Endodermal cell (in vitro differentiated cells): Measurements from ENCODE around the gene HEG1. TPM values are rescaled to one million over a fixed set of nuclear protein-coding genes. Genes with fewer than 3 reads are reported as not detected.

ENCODE experiments used
- DNase-seq: peaks from one replicate; pipeline ENCODE4 v3.0.0-alpha.2; 2017
- H3K27ac ChIP-seq: 2 replicates; pipeline ENCODE4 v1.5.1; 2013; ENCODE audit warnings: mild to moderate bottlenecking, low read depth, low read length, moderate library complexity
- H3K27me3 ChIP-seq: 2 replicates; pipeline ENCODE4 v1.6.1; 2013; ENCODE audit warnings: mild to moderate bottlenecking, low read length, moderate library complexity; ENCODE audit not compliant: insufficient read depth, control insufficient read depth, poor library complexity, severe bottlenecking
- H3K36me3 ChIP-seq: 2 replicates; pipeline ENCODE4 v1.7.0; 2013; ENCODE audit warnings: mild to moderate bottlenecking, low read length, moderate library complexity; ENCODE audit not compliant: control insufficient read depth, insufficient read depth
- H3K4me1 ChIP-seq: one replicate; pipeline ENCODE4 v1.7.0; 2013; ENCODE audit warnings: low read length; ENCODE audit not compliant: control insufficient read depth, insufficient read depth
- H3K4me3 ChIP-seq: 2 replicates; pipeline ENCODE4 v1.5.1; 2013; ENCODE audit warnings: mild to moderate bottlenecking, low read length, moderate library complexity
- H3K9ac ChIP-seq: 2 replicates; pipeline ENCODE4 v1.6.1; 2013; ENCODE audit warnings: mild to moderate bottlenecking, low read length, moderate library complexity; ENCODE audit not compliant: poor library complexity, severe bottlenecking; ENCODE audit errors: extremely low read depth
- H3K9me3 ChIP-seq: 2 replicates; pipeline ENCODE4 v1.6.1; 2013; ENCODE audit warnings: mild to moderate bottlenecking, low read length, moderate library complexity; ENCODE audit not compliant: control insufficient read depth
- H3K27ac Mint-ChIP-seq: 2 replicates; pipeline ENCODE4 v1.8.0; 2020; ENCODE audit warnings: mixed read lengths
- H3K27me3 Mint-ChIP-seq: 2 replicates; pipeline ENCODE4 v1.8.0; 2021; ENCODE audit warnings: mild to moderate bottlenecking, mixed read lengths; ENCODE audit not compliant: insufficient read depth
- H3K36me3 Mint-ChIP-seq: 2 replicates; pipeline ENCODE4 v1.8.0; 2020; ENCODE audit warnings: low read depth, mixed read lengths
- H3K4me1 Mint-ChIP-seq: 2 replicates; pipeline ENCODE4 v1.8.0; 2020; ENCODE audit warnings: mixed read lengths
- H3K4me3 Mint-ChIP-seq: 2 replicates; pipeline ENCODE4 v1.8.0; 2020; ENCODE audit warnings: mild to moderate bottlenecking, moderate library complexity, mixed read lengths
- H3K9me3 Mint-ChIP-seq: 2 replicates; pipeline ENCODE4 v1.8.0; 2020; ENCODE audit warnings: mild to moderate bottlenecking, mixed read lengths
- WGBS, 2 experiments: methylation state at CpG; one replicate each; pipeline versions ENCODE4 v1.1.5 to v1.1.7; 2013; ENCODE audit warnings: missing lambda C conversion rate in 2 of 2, mixed read lengths in 1 of 2; ENCODE audit not compliant: insufficient coverage in 1 of 2, insufficient read length in 1 of 2; 5-methylcytosine and 5-hydroxymethylcytosine counted together
- total RNA-seq, 2 donors: library from RNA; stranded (reverse); fragmentation: NEBNext Ultra II Directional in 1 of 2; extraction: Animal tissue kit (Norgen Biotek cat#: 25700) in 1 of 2; gene quantifications; 2 replicates in 1 of 2; 3 replicates in 1 of 2; pipeline ENCODE4 v1.2.1, GENCODE V29; 2021
- TF ChIP-seq, protein P1 (sequence below): fragments of 200-600 bp; sonication (generic); conservative IDR thresholded peaks from 2 replicates; pipeline ENCODE4 v1.5.0; 2021; ENCODE audit warnings: antibody characterized with exemption, mild to moderate bottlenecking

HEG1 gene
- total RNA-seq, 2 donors from 2014 or later = 25.5 to 27.0 TPM

DNA sequence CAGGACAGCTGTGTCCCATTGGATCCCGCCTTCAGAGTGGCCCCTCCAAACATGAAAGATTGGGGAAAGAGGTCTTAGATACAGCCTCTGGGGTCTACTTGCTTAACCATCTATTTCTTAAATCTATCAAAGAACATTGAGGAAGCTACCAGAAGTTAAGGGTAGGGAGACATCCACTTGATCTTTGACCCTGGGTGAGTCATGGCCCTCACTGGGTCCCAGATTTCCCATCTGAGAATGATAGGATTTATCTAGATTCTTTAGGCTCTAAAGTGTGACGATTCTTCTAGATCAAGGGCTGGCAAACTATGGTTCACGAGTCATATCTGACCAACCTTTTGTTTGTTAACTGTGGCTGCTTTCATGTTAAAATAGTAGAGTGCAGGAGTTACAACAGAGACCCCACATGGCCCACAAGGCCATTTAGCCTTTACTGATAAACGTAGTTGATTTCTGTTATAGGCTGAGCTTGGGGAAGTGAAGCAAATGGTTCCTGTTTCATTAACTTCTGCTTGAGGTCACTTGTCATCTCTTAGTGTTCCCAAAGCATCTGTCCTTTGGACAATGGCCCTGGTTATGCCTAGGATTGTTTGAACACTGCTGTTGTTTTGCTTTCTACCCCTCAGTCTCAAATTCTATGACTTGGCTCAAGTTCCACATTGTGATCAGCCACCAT, 129.2 kb downstream of the HEG1 start:
- H3K9me3 Mint-ChIP-seq = no peaks in the 10 kb centered on the region
- DNase-seq = no peak
- WGBS, 2 experiments = 94 to 96% methylated on average over 3 to 4 of the region's 4 CpGs
- no peaks in the 10 kb centered on the region for H3K27me3 Mint-ChIP-seq
- Histone ChIP-seq H3K9me3 (no peaks in the 10 kb centered on the region), H3K27me3 (no peaks in the 10 kb centered on the region), H3K4me1 (no peaks in the 10 kb centered on the region), H3K9ac (no peak overlapping the region), H3K36me3 (no peaks in the 10 kb centered on the region), H3K27ac (no peak overlapping the region), H3K4me3 (no peak overlapping the region)
- peaks cover 3% of the 10 kb centered on the region for H3K4me1 Mint-ChIP-seq
- TF ChIP-seq, protein P1, sequence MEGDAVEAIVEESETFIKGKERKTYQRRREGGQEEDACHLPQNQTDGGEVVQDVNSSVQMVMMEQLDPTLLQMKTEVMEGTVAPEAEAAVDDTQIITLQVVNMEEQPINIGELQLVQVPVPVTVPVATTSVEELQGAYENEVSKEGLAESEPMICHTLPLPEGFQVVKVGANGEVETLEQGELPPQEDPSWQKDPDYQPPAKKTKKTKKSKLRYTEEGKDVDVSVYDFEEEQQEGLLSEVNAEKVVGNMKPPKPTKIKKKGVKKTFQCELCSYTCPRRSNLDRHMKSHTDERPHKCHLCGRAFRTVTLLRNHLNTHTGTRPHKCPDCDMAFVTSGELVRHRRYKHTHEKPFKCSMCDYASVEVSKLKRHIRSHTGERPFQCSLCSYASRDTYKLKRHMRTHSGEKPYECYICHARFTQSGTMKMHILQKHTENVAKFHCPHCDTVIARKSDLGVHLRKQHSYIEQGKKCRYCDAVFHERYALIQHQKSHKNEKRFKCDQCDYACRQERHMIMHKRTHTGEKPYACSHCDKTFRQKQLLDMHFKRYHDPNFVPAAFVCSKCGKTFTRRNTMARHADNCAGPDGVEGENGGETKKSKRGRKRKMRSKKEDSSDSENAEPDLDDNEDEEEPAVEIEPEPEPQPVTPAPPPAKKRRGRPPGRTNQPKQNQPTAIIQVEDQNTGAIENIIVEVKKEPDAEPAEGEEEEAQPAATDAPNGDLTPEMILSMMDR = no peak
- H3K4me3 Mint-ChIP-seq = no peak overlapping the region
- H3K27ac Mint-ChIP-seq = no peak overlapping the region
- H3K36me3 Mint-ChIP-seq = no peaks in the 10 kb centered on the region

DNA sequence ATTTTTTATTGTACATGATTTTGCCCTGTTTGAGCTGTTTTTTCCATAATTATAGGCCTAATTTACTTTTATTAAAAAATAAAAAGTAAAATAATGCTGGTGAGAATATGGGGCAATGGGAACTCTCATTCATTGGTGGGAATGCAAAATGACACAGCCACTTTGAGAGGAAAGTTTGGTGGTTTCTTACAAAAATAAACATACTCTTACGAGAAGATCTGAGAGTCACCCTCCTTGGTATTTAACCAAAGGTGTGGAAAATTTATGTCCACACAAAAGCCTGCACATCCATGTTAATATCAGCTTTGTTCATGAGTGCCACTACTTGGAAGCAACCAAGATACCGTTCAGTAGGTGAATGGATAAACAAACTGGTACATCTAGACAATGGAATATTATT, 131.1 kb downstream of the HEG1 start:
- no peak overlapping the region for H3K27ac Mint-ChIP-seq
- 90 to 97% methylated on average over 2 of the region's 2 CpGs for WGBS, 2 experiments

DNA sequence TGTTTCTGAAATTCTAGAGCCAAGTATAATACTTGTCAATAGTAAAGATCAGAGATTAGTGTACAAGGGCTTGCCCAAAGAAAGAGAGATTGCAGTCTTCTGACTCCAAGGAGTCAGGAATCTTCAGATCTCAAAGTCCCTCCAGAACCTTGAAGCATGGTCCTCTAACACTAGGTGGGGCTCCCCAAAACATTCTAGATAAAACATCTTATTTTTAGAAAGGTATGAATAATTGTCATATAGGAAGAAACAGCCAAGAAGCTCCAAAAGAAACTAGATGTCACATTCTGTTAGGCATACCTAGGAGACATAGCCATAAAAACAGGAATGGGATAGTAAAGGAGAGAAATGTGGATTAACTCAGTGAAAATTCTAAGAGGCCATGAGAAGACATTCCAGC, 132.0 kb downstream of the HEG1 start:
- Histone ChIP-seq H3K9ac (no peak overlapping the region), H3K4me3 (no peak overlapping the region), H3K27me3 (no peaks in the 10 kb centered on the region), H3K9me3 (no peaks in the 10 kb centered on the region), H3K36me3 (no peaks in the 10 kb centered on the region), H3K27ac (no peak overlapping the region), H3K4me1 (no peaks in the 10 kb centered on the region)
- Mint-ChIP-seq H3K27ac (no peak overlapping the region), H3K36me3 (no peaks in the 10 kb centered on the region), H3K27me3 (no peaks in the 10 kb centered on the region), H3K9me3 (no peaks in the 10 kb centered on the region), H3K4me3 (no peak overlapping the region), H3K4me1 (peaks cover 7% of the 10 kb centered on the region)
- TF ChIP-seq, protein P1 = no peak
- no peak for DNase-seq

More for the DNA sequence above, 131.1 kb downstream of the HEG1 start:
- TF ChIP-seq, protein P1 = no peak
- Mint-ChIP-seq H3K4me3 (no peak overlapping the region), H3K9me3 (no peaks in the 10 kb centered on the region), H3K36me3 (no peaks in the 10 kb centered on the region), H3K4me1 (peaks cover 5% of the 10 kb centered on the region), H3K27me3 (no peaks in the 10 kb centered on the region)
- no peaks in the 10 kb centered on the region for H3K36me3 ChIP-seq
- no peak for DNase-seq
- no peak overlapping the region for H3K4me3 ChIP-seq
- H3K9me3 ChIP-seq = no peaks in the 10 kb centered on the region
- H3K27me3 ChIP-seq = no peaks in the 10 kb centered on the region
- H3K9ac ChIP-seq = no peak overlapping the region
- no peak overlapping the region for H3K27ac ChIP-seq
- no peaks in the 10 kb centered on the region for H3K4me1 ChIP-seq
